Tibial artery (tissue), 4 donors: ENCODE measurements around the gene TCF23.
"Not testable (repeated sequence)": the region's sequence is repeated elsewhere in the genome, so short reads cannot be mapped to it uniquely, and the experiment has no call there.

ENCODE experiments used
- DNase-seq, 2 donors: peaks; one replicate each; pipeline ENCODE4 v3.0.0-alpha.2; 2019
- H3K27ac ChIP-seq, 2 donors: fragments of 200-600 bp; sonication (generic) in 1 of 2; 1 replicate in 1 of 2; 2 replicates in 1 of 2; pipeline ENCODE4 v1.5.1; 2018 to 2019; ENCODE audit warnings: mild to moderate bottlenecking in 1 of 2
- H3K27me3 ChIP-seq, 2 donors: fragments of 200-600 bp; sonication (generic) in 1 of 2; one replicate each; pipeline versions ENCODE4 v1.5.1 to v1.6.0; 2016 to 2019
- H3K36me3 ChIP-seq, 3 donors: fragments of 200-600 bp; sonication (generic) in 2 of 3; one replicate each; pipeline ENCODE4 v1.5.1; 2016 to 2019; ENCODE audit warnings: mild to moderate bottlenecking in 2 of 3
- H3K4me1 ChIP-seq, 4 donors: fragments of 200-600 bp; sonication (generic) in 2 of 4; 1 replicate in 3 of 4; 2 replicates in 1 of 4; pipeline ENCODE4 v1.5.1; 2016 to 2019
- H3K4me3 ChIP-seq, 2 donors: fragments of 200-600 bp; sonication (generic) in 1 of 2; 1 replicate in 1 of 2; 2 replicates in 1 of 2; pipeline ENCODE4 v1.5.1; 2018 to 2019; ENCODE audit warnings: mild to moderate bottlenecking in 2 of 2
- H3K9me3 ChIP-seq, 3 donors: fragments of 200-600 bp; sonication (generic) in 1 of 3; one replicate each; pipeline ENCODE4 v1.5.1; 2016 to 2019
- intact Hi-C: fragments of 100-400 bp; cut with DNase I; formaldehyde crosslinking; loops from one replicate; pipeline ENCODE4 v1.15.0; 2023; ENCODE audit warnings: low total_unique reads
- TF ChIP-seq, protein P1 (sequence below), 2 experiments: fragments of 200-600 bp in 1 of 2; fragments of 450-650 bp in 1 of 2; IDR thresholded peaks; one replicate each; pipeline ENCODE4 v1.5.1; 2017 to 2019; ENCODE audit warnings: antibody characterized with exemption in 2 of 2, mild to moderate bottlenecking in 1 of 2, moderate library complexity in 1 of 2

The TCF23 gene

DNA sequence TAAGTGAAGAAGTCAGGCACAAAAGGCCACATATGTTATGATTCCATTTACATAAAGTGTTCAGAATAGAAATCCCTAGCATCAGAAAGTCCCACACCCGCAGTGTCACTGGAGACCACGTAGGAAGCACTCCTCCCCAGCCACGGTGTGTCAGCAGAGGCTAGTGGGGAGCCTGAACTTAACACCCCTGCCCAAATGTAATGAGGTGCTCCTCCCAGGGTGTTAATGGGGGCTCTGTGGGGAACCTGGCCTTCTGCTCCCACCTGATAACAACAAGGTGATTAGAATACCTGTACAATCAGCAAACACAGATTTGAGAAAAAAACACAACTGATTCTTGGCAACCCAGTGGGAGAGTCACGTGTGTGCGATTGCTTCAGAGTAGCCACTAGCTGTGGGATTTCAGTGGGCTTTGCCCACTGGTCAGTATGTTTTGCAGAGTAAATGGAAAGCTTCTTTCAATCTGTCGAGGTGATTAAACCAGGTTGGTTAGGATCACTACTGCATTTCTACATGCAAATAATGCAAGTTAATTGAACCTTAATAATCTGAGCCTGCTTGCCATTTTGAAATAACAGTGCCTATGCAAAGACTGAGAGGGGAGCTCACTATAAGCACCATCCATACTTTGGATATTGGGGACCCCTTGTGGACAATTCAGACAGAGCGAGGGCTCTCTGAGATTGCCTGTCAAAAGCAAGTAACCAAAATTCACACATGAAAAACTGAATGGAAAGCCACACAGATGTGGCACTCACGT, 42.4 kb downstream of the TCF23 start:
- Histone ChIP-seq H3K9me3 (no peaks in the 10 kb centered on the region), H3K4me1 (peaks cover 0 to 10% (median 0%) of the 10 kb centered on the region in 4 donors), H3K36me3 (no peaks in the 10 kb centered on the region), H3K27ac (no peak overlapping the region), H3K4me3 (no peak overlapping the region), H3K27me3 (peaks cover 0 to 17% of the 10 kb centered on the region in 2 donors)
- TF ChIP-seq, protein P1, sequence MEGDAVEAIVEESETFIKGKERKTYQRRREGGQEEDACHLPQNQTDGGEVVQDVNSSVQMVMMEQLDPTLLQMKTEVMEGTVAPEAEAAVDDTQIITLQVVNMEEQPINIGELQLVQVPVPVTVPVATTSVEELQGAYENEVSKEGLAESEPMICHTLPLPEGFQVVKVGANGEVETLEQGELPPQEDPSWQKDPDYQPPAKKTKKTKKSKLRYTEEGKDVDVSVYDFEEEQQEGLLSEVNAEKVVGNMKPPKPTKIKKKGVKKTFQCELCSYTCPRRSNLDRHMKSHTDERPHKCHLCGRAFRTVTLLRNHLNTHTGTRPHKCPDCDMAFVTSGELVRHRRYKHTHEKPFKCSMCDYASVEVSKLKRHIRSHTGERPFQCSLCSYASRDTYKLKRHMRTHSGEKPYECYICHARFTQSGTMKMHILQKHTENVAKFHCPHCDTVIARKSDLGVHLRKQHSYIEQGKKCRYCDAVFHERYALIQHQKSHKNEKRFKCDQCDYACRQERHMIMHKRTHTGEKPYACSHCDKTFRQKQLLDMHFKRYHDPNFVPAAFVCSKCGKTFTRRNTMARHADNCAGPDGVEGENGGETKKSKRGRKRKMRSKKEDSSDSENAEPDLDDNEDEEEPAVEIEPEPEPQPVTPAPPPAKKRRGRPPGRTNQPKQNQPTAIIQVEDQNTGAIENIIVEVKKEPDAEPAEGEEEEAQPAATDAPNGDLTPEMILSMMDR (IDR thresholded peaks at IDR 0.05), result peak; percentile 47 to 58
- intact Hi-C loops, result loop anchor here (5.0 kb wide), 1 partner anchor 94 kb away; no protein-coding TSS in a partner anchor
- DNase-seq, result peak in 1 of 2 donors; percentile 67

DNA sequence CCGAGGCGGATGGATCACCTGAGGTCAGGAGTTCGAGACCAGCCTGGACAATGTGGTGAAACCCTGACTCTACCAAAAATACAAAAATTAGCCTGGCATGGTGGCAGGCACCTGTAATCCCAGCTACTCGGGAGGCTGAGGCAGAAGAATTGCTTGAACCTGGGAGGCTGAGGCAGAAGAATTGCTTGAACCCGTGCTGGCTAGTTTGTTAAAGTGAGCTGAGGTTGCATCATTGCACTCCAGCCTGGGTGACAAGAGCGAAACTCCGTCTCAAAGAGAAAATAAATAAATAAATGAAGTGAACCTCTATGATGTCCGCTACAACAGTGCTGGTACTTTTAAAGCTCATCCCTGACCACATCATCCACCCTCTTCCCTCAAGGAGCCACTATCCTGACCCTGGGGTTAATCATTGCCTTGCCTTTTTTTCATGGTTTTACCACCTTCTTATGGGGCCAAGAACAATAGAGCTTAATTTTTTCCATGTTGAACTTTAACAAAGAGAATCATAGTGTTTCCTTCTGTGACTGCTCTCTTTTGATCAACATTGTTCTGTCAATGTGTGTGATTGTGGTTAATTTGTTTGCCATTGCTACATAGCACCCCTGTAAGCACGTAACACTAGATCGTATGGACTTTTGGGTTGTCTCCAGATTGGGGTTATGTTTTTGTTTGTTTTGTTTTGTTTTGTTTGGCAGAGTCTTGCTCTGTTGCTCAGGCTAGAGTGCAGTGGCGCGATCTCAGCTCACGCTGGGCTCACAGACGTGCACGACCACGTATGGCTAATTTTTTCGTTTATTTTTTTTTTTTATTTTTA, 45.9 kb downstream of the TCF23 start:
- Histone ChIP-seq H3K27ac (no peak overlapping the region), H3K4me3 (no peak overlapping the region), H3K9me3 (no peaks in the 10 kb centered on the region), H3K4me1 (no peaks in the 10 kb centered on the region), H3K27me3 (peaks cover 0 to 17% of the 10 kb centered on the region in 2 donors), H3K36me3 (peaks cover 0 to 6% (median 0%) of the 10 kb centered on the region in 3 donors)
- no peak for DNase-seq
- intact Hi-C loops, result loop anchor here (5.0 kb wide), 1 partner anchor 97 kb away; no protein-coding TSS in a partner anchor
- TF ChIP-seq, protein P1 (IDR thresholded peaks at IDR 0.05), result no peak

DNA sequence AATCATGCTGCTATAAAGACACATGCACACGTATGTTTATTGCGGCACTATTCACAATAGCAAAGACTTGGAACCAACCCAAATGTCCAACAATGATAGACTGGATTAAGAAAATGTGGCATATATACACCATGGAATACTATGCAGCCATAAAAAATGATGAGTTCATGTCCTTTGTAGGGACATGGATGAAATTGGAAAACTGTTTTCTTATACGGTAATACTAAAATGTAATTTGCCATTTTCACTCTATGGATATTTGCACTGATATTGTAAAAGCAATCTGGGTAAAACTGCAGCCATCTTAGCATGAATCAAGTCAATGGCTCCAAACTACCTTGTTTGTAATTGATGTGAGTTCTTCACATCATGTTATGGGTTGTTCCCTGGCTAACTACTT, 47.0 kb downstream of the TCF23 start:
- not testable (repeated sequence) for H3K4me3 ChIP-seq

DNA sequence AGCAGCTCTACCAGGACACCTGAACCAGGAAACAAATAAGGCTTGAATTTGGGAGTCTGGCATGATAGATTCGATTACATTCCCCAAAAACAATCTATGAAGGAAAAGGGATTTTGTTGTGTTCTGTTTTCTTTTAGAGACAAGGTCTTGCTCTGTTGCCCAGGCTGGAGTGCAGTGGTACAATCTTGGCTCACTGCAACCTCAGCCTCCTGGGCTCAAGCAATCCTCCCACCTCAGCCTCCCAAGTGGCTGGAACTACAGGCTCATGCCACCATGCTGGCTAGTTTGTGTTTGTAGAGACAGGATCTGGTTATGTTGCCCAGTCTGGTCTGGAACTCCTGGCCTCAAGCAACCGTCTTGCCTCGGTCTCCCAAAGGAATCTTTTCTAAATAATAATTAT, 49.3 kb downstream of the TCF23 start:
- H3K9me3 ChIP-seq, intact Hi-C loops, H3K27me3 ChIP-seq, DNase-seq, H3K4me3 ChIP-seq, H3K27ac ChIP-seq, H3K4me1 ChIP-seq: not testable (repeated sequence)
- peaks cover 13 to 39% (median 27%) of the 10 kb centered on the region in 3 donors for H3K36me3 ChIP-seq

More for the DNA sequence above, 47.0 kb downstream of the TCF23 start:
- H3K27ac ChIP-seq, DNase-seq, H3K9me3 ChIP-seq, H3K4me1 ChIP-seq, intact Hi-C loops: not testable (repeated sequence)
- Histone ChIP-seq H3K27me3 (peaks cover 0 to 17% of the 10 kb centered on the region in 2 donors), H3K36me3 (peaks cover 7 to 17% (median 9%) of the 10 kb centered on the region in 3 donors)

GRCh38 chr2:27198627-27199026, 49.8 kb downstream of the TCF23 start:
- Histone ChIP-seq H3K27ac (no peak overlapping the region), H3K4me3 (no peak overlapping the region), H3K36me3 (peaks cover 18 to 45% (median 33%) of the 10 kb centered on the region in 3 donors), H3K9me3 (no peaks in the 10 kb centered on the region), H3K27me3 (peaks cover 0 to 6% of the 10 kb centered on the region in 2 donors), H3K4me1 (no peaks in the 10 kb centered on the region)
- intact Hi-C loops, result no loop called here
- no peak for DNase-seq
- TF ChIP-seq, protein P1 (IDR thresholded peaks at IDR 0.05), result no peak

DNA sequence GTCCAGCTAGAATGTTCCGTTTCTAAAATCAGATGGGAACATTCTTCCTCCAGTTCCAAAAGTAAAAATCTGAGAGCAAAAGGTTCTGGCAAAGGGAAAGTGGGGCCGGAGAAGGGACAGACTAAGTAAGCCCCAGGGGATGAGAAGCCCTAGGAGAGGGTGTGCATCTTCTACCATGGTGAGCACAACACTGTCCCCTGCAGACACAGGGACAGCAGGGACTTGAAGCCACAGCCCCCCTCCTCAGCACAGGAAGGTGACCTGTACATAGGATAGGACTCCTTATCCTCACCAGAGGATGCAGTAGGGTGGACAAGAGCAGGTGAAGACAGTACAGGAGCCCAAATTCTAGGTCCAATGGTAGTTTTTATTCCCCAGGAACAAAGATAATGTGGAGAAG, 50.4 kb downstream of the TCF23 start:
- Histone ChIP-seq H3K9me3 (no peaks in the 10 kb centered on the region), H3K4me3 (no peak overlapping the region)
- intact Hi-C loops, result no loop called here

More for the DNA sequence above, 50.4 kb downstream of the TCF23 start:
- TF ChIP-seq, protein P1 (IDR thresholded peaks at IDR 0.05), result no peak
- no peaks in the 10 kb centered on the region for H3K4me1 ChIP-seq
- no peak overlapping the region for H3K27ac ChIP-seq
- DNase-seq, result no peak
- peaks cover 24 to 51% (median 39%) of the 10 kb centered on the region in 3 donors for H3K36me3 ChIP-seq
- H3K27me3 ChIP-seq, result peaks cover 0 to 6% of the 10 kb centered on the region in 2 donors
